Neutrophil (primary cell): Measurements from ENCODE around the gene TP53I11.

Source experiments
- H3K27ac ChIP-seq: fragments of 200-600 bp; sonication (generic); 2 replicates; pipeline ENCODE4 v1.5.1; 2016; ENCODE audit warnings: mild to moderate bottlenecking, moderate library complexity
- H3K27me3 ChIP-seq: fragments of 200-600 bp; sonication (generic); 2 replicates; pipeline ENCODE4 v1.6.0; 2016; ENCODE audit warnings: mild to moderate bottlenecking
- H3K36me3 ChIP-seq: fragments of 200-600 bp; sonication (generic); 2 replicates; pipeline ENCODE4 v1.5.1; 2017
- H3K4me1 ChIP-seq, 2 experiments: fragments of 200-600 bp in 1 of 2; sonication (generic) in 1 of 2; 1 replicate in 1 of 2; 2 replicates in 1 of 2; pipeline versions ENCODE4 v1.5.1 to v1.6.1; 2013 to 2016; ENCODE audit warnings: low read depth in 1 of 2, low read length in 1 of 2, mild to moderate bottlenecking in 1 of 2, moderate library complexity in 1 of 2; ENCODE audit not compliant: control insufficient read depth in 1 of 2, insufficient read depth in 1 of 2
- H3K4me3 ChIP-seq, 2 experiments: fragments of 200-600 bp in 1 of 2; sonication (generic) in 1 of 2; 1 replicate in 1 of 2; 2 replicates in 1 of 2; pipeline ENCODE4 v1.5.1; 2013 to 2016; ENCODE audit warnings: low read depth in 1 of 2, low read length in 1 of 2, mild to moderate bottlenecking in 1 of 2, moderate library complexity in 1 of 2
- H3K9me3 ChIP-seq: fragments of 200-600 bp; sonication (generic); 2 replicates; pipeline ENCODE4 v1.5.1; 2016
- CTCF ChIP-seq: fragments of 200-600 bp; sonication (generic); IDR thresholded peaks from 2 replicates; pipeline ENCODE4 v1.5.1; 2016; ENCODE audit warnings: antibody characterized with exemption

TP53I11 gene

DNA sequence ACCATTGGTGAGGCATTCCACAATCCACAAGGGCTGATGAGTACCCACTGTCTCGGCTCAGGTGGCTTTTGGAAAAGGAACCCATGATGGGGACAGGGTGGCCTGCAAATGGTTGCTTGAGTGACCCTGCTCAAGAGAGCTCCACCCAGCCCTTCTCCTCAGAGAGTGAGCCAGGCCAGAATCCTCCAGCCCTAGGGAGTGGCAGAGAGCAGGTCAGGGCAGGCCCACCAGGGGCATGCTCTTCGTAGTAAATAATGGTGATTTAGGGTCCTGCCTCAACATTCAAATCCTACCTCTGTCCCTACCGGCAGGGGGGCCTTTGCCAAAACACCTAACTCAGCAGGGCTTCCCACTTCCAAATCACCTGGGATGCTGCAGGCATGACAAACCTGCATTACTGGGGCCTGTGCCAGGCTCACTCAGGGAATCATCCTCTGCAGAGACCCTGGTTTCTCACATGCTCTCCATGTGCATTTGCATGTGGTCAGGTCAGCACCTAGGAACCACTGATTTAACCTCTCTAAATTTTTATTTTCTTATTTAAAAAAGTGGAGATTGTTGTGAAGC is 17.3 kb upstream of the TP53I11 start:
- H3K9me3 ChIP-seq = no peaks in the 10 kb centered on the region
- no peaks in the 10 kb centered on the region for H3K27me3 ChIP-seq
- H3K4me3 ChIP-seq = no peak overlapping the region
- H3K27ac ChIP-seq = peak overlapping the region; percentile 94
- H3K4me1 ChIP-seq = peaks cover 86 to 91% of the 10 kb centered on the region in 2 experiments
- TF ChIP-seq CTCF = no peak
- no peaks in the 10 kb centered on the region for H3K36me3 ChIP-seq

- no peak overlapping the region for H3K27ac ChIP-seq
- TF ChIP-seq CTCF = no peak
- H3K27me3 ChIP-seq = no peaks in the 10 kb centered on the region
- no peak overlapping the region for H3K4me3 ChIP-seq
- H3K9me3 ChIP-seq = no peaks in the 10 kb centered on the region
- peaks cover 77 to 81% of the 10 kb centered on the region in 2 experiments for H3K4me1 ChIP-seq
- no peaks in the 10 kb centered on the region for H3K36me3 ChIP-seq
Observed at GRCh38 chr11:44966694-44967093, 16.0 kb upstream of the TP53I11 start.

- Histone ChIP-seq H3K4me1 (peaks cover 63 to 66% of the 10 kb centered on the region in 2 experiments), H3K27me3 (no peaks in the 10 kb centered on the region), H3K27ac (peak overlapping the region; percentile 64), H3K4me3 (no peak overlapping the region), H3K9me3 (no peaks in the 10 kb centered on the region), H3K36me3 (no peaks in the 10 kb centered on the region)
- no peak for TF ChIP-seq CTCF
Observed at GRCh38 chr11:44964526-44965209, 14.0 kb upstream of the TP53I11 start.

- no peak overlapping the region for H3K4me3 ChIP-seq
- H3K9me3 ChIP-seq = no peaks in the 10 kb centered on the region
- peaks cover 58 to 59% of the 10 kb centered on the region in 2 experiments for H3K4me1 ChIP-seq
- H3K36me3 ChIP-seq = no peaks in the 10 kb centered on the region
- H3K27me3 ChIP-seq = no peaks in the 10 kb centered on the region
- H3K27ac ChIP-seq = peak overlapping the region; percentile 64
- TF ChIP-seq CTCF = no peak
Observed at GRCh38 chr11:44963948-44964347, 13.3 kb upstream of the TP53I11 start.

- Histone ChIP-seq H3K4me1 (peaks cover 57% of the 10 kb centered on the region in 2 experiments), H3K27me3 (no peaks in the 10 kb centered on the region)
Observed at GRCh38 chr11:44963136-44963535, 12.5 kb upstream of the TP53I11 start.

More at GRCh38 chr11:44963136-44963535, 12.5 kb upstream of the TP53I11 start:
- TF ChIP-seq CTCF = no peak
- H3K36me3 ChIP-seq = no peaks in the 10 kb centered on the region
- no peak overlapping the region for H3K4me3 ChIP-seq
- H3K27ac ChIP-seq = no peak overlapping the region
- no peaks in the 10 kb centered on the region for H3K9me3 ChIP-seq
